ENCODE results near the gene HECW1. TPM values are rescaled to one million over a fixed set of nuclear protein-coding genes. Genes with fewer than 3 reads are reported as not detected.

Gene HECW1
- total RNA-seq, 3 donors from 2014 or later = 0.48 to 1.9 (median 0.66) TPM

GRCh38 chr7:43247757-43248156, 135.3 kb downstream of the HECW1 start:
- TF ChIP-seq, protein P1, sequence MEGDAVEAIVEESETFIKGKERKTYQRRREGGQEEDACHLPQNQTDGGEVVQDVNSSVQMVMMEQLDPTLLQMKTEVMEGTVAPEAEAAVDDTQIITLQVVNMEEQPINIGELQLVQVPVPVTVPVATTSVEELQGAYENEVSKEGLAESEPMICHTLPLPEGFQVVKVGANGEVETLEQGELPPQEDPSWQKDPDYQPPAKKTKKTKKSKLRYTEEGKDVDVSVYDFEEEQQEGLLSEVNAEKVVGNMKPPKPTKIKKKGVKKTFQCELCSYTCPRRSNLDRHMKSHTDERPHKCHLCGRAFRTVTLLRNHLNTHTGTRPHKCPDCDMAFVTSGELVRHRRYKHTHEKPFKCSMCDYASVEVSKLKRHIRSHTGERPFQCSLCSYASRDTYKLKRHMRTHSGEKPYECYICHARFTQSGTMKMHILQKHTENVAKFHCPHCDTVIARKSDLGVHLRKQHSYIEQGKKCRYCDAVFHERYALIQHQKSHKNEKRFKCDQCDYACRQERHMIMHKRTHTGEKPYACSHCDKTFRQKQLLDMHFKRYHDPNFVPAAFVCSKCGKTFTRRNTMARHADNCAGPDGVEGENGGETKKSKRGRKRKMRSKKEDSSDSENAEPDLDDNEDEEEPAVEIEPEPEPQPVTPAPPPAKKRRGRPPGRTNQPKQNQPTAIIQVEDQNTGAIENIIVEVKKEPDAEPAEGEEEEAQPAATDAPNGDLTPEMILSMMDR (IDR thresholded peaks at IDR 0.05) = no peak
- no peak for TF ChIP-seq POLR2AphosphoS5 (IDR thresholded peaks at IDR 0.05)
- no peak for TF ChIP-seq POLR2A (IDR thresholded peaks at IDR 0.05)
- no peaks in the 10 kb centered on the region for H3K36me3 ChIP-seq
- DNase-seq (ENCODE audit: low spot score in 2 of 2) = no peak
- no peak overlapping the region for H3K27ac ChIP-seq
- intact Hi-C loops (cut with DNase I; ENCODE audit: low total_unique reads) = no loop called here
- no peaks in the 10 kb centered on the region for H3K4me1 ChIP-seq
- no peaks in the 10 kb centered on the region for H3K9me3 ChIP-seq
- no peak overlapping the region for H3K4me3 ChIP-seq
- H3K27me3 ChIP-seq = no peaks in the 10 kb centered on the region

GRCh38 chr7:43248553-43248952, 136.1 kb downstream of the HECW1 start:
- H3K27ac ChIP-seq = no peak overlapping the region

DNA sequence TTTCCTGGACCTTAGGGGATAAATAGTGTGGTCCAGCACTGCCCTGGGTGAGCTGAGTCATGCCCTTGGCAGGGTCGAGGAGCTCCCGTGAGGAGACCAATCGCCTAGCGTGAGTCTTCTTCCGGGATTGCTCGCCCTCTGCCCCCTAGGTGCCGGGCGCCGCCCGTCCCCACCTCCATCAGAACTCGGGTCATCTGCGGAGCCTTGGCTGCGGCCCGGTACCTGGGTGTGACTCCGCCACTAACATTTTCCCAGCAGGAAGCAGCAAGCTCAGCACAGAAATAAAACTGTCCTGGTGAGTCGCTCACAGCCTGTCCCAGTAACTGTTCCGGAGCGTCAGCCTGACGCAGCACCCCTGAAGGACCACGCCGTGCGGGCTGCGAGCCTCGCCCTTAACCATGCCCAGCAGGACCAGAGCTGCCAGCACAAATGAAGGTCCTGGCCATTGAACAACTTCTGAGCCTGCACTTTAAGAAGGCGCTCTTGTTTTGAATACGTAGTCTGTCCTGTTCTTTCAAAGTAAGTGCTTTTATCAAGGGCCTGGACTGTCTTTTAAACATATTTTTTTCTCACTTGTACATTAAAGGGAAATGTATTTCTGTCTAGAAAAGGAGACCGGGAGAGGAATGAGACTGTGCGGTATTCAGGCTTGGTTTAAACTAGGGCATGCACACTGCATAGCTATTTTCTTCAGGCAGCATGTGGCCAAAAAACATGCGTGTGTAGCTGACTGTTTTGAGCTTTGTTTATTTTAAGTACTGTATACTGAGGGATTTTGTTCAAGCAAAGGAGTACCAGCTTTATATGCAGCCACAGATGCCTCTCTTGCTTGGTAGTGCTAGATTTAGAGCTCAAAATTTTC, 136.7 kb downstream of the HECW1 start:
- Histone ChIP-seq H3K4me1 (no peaks in the 10 kb centered on the region), H3K4me3 (peak overlapping the region in 1 of 3 donors; percentile 11), H3K27ac (no peak overlapping the region), H3K9me3 (no peaks in the 10 kb centered on the region), H3K27me3 (no peaks in the 10 kb centered on the region), H3K36me3 (no peaks in the 10 kb centered on the region)
- DNase-seq (ENCODE audit: low spot score in 2 of 2) = no peak
- intact Hi-C loops (cut with DNase I; ENCODE audit: low total_unique reads) = no loop called here
- no peak for TF ChIP-seq POLR2AphosphoS5 (IDR thresholded peaks at IDR 0.05)
- TF ChIP-seq POLR2A (IDR thresholded peaks at IDR 0.05) = no peak
- TF ChIP-seq, protein P1 (IDR thresholded peaks at IDR 0.05) = no peak

More at GRCh38 chr7:43248553-43248952, 136.1 kb downstream of the HECW1 start:
- intact Hi-C loops (cut with DNase I; ENCODE audit: low total_unique reads) = no loop called here
- peak overlapping the region in 1 of 3 donors; percentile 11 for H3K4me3 ChIP-seq
- H3K9me3 ChIP-seq = no peaks in the 10 kb centered on the region
- H3K36me3 ChIP-seq = no peaks in the 10 kb centered on the region
- H3K27me3 ChIP-seq = no peaks in the 10 kb centered on the region
- H3K4me1 ChIP-seq = no peaks in the 10 kb centered on the region
- no peak for DNase-seq (ENCODE audit: low spot score in 2 of 2)
- TF ChIP-seq, protein P1 (IDR thresholded peaks at IDR 0.05) = no peak
- TF ChIP-seq POLR2AphosphoS5 (IDR thresholded peaks at IDR 0.05) (no peak), POLR2A (IDR thresholded peaks at IDR 0.05) (no peak)

GRCh38 chr7:43249823-43250145, 137.3 kb downstream of the HECW1 start:
- H3K4me3 ChIP-seq = no peak overlapping the region
- no peak for DNase-seq (ENCODE audit: low spot score in 2 of 2)
- no peak for TF ChIP-seq POLR2AphosphoS5 (IDR thresholded peaks at IDR 0.05)
- TF ChIP-seq POLR2A (IDR thresholded peaks at IDR 0.05) = no peak
- TF ChIP-seq, protein P1 (IDR thresholded peaks at IDR 0.05) = no peak
- no peaks in the 10 kb centered on the region for H3K27me3 ChIP-seq
- no peaks in the 10 kb centered on the region for H3K4me1 ChIP-seq
- H3K9me3 ChIP-seq = no peaks in the 10 kb centered on the region
- intact Hi-C loops (cut with DNase I; ENCODE audit: low total_unique reads) = loop anchor here (5.0 to 10.0 kb wide), 2 partner anchors 93 to 1225 kb away; no protein-coding TSS in a partner anchor
- H3K36me3 ChIP-seq = no peaks in the 10 kb centered on the region
- H3K27ac ChIP-seq = no peak overlapping the region

Measured in breast epithelium (tissue), 4 donors.